NCI-H2227 treated with DMSO at 0.1 percent for 48 hours (cell line): ENCODE data around the gene KCND3.
"Not testable (repeated sequence)": the region's sequence is repeated elsewhere in the genome, so short reads cannot be mapped to it uniquely, and the experiment has no call there.

Source experiments
- DNase-seq: peaks from one replicate; lab custom pipeline; 2025; lab: John Stamatoyannopoulos, UW

KCND3 gene

DNA sequence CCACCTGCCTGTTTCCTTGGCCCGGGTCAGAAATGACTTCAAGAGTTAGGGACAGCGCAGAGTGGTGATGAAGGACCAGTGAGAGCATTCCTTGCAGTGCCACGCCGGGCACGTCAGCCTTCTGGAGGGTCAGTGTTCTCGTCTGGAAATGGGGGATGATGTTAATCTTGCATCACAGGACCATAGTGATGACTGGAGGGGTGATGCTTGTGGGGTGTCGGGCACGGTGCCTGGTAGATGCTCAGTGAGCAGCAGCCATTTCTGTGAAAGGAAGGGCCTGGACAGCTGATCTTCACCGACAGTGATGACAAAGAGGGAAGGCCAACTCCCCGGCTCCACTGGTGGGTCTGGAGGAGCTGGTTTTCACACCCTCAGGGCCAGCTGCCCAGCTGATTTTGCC is 177.6 kb downstream of the KCND3 start:
- DNase-seq: no peak

GRCh38 chr1:111805251-111805650 is 184.2 kb downstream of the KCND3 start:
- no peak for DNase-seq

- no peak for DNase-seq
These were observed 184.7 kb downstream of the KCND3 start for GRCh38 chr1:111804776-111805175.

- no peak for DNase-seq
These were observed 185.5 kb downstream of the KCND3 start for GRCh38 chr1:111803951-111804350.

- no peak for DNase-seq
These were observed 186.5 kb downstream of the KCND3 start for GRCh38 chr1:111802984-111803383.

DNA sequence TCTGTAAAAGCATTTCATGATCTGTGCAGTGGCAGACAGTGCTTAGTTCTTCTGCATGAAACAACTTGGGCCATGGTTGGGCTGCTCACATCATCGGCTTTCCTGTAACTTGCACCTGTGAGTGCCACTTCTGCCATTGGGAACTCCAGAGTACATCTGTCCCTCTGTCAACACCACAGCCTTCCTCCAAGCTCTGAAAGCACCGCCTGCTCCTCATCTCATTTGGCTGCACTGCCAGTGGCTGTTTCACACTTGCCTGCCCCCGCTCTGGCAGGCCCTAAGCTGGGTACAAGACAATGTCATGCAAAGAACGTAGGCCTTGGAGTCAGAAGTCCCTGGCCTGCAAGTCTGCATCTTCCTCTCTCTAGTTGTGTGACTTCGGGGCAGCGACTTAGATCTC is 187.4 kb downstream of the KCND3 start:
- DNase-seq: no peak

DNA sequence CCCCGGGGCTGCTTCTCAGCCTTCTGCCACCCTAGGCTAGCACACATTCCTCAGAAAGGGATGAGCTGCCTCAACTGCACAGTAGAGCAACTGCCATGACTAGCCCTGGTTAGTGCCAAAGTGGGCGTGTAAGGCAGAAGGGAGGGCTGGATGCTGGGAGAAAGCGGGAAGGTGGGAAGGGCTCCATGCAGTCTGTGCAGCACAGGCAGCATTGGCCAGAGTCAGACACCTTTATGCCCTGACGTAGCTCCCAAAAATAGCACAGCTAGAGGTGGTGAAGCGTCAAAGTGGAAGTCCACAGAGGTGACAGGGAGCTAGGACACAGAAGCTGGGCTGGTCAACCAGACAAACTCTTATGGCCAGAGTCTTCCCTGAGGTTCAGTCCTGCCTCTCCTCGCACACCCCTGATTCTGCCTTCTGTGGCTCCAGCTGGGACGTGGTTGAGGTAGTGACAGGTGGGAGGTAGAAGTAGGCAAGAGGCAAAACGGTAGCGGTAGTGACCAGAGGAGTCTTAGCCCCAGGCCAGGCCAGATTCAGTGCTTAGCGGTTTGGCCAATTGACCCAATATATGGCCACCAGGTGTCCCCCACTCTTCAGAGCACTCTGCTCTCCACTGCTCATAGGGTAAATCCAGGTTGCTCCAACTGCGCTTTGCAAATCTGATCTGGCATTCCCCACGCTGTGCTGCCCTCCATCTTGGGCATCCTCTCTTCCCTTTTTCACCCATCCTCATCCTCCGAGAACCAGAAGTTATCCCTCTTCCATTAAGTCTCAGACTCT is 188.2 kb downstream of the KCND3 start:
- DNase-seq: no peak

GRCh38 chr1:111799722-111800121 is 189.7 kb downstream of the KCND3 start:
- not testable (repeated sequence) for DNase-seq

DNA sequence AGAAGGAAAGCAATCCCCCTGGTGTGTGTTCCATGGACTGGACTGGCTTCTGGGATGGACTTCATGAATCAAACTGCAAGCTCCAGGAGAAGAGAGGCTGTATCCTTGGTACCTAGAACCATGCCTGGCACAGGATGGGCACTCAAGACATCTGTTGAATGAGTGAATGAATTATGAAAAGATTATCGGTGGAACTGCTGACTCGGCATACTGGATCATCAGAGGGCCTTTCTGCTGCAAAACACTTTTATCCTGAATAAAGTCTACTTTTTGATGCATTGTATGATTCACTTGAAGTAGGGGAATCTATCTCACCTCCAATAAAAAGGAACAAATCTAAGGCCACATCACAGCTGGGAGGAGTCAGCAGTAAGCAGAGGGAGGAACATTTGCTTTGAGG is 190.9 kb downstream of the KCND3 start:
- no peak for DNase-seq

GRCh38 chr1:111795401-111795800 is 194.1 kb downstream of the KCND3 start:
- DNase-seq: no peak

GRCh38 chr1:111793923-111794322 is 195.5 kb downstream of the KCND3 start:
- no peak for DNase-seq

DNA sequence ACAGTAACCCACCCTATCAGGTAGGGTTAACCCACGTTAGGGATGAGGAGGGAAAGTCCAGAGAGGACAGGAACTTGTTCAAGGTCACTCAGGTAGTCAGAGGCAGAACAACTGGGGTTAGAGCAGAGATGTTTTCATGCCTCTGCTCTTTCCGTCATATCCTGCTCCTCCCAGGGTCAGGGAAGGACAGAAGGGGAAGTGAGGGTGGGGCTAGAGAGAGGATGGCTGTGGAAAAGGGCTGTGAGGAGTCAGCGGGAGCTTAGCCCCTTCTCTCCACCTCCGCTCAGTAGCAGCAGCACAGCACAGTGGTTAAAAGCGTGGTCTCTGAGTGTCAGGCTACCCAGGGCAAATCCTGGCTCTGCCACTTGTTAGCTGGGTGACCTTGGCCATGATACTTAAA is 197.2 kb downstream of the KCND3 start:
- DNase-seq: no peak

GRCh38 chr1:111791776-111792175 is 197.7 kb downstream of the KCND3 start:
- DNase-seq: no peak

GRCh38 chr1:111789666-111790316 is 199.7 kb downstream of the KCND3 start:
- no peak for DNase-seq

GRCh38 chr1:111789142-111789541 is 200.3 kb downstream of the KCND3 start:
- no peak for DNase-seq

DNA sequence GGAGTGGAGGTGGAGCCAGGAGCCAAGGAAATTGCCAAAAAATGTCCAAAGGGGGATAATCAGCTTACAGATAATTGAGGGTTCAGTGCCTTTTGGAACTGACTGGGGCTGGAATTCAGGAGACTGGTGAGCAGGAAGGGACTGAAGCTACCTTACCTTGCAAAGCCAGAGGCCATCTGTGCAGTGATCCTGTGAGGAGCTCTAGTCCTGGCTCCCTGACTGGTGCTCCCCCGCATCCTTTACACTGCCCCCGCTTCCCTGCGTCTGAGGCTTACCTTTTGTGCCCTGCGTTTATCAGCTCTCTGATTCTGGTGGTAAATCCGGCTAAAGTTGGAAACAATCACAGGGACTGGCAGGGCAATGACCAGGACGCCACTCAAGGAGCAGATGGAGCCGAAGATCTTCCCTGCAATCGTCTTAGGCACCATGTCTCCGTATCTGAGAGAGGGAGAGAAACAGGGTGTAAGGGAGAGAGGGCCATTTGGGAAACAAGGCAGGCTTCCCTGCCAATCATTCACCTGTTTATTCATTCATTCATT is 202.7 kb downstream of the KCND3 start:
- no peak for DNase-seq

- DNase-seq: no peak
These were observed 205.1 kb downstream of the KCND3 start for GRCh38 chr1:111784273-111784901.

GRCh38 chr1:111779546-111779945 is 209.9 kb downstream of the KCND3 start:
- no peak for DNase-seq

DNA sequence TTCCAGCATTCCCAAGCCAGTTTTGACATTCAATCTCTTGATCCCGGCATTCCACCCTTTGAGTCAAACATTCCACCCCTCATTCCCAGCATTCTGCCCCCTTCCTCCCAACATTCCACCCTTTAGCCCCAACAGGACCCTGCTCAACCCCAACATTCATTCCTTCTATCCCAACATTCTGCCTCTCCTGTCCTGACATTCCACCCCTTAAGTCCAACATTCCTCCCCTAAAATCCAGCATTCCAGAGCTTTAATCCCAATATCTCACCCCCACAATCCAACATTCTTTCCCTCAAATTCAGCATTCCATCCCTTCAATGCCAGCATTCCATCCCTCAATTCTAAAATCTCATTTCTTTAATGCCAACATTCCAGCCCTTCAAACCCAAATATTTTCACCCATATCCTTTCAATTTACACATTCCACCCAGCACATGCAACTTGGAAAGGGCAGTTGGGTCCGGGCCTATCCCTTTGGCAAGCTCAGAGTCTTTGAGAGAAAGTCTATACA is 210.9 kb downstream of the KCND3 start:
- no peak for DNase-seq

GRCh38 chr1:111778066-111778465 is 211.4 kb downstream of the KCND3 start:
- DNase-seq: no peak

- no peak for DNase-seq
These were observed 212.2 kb downstream of the KCND3 start for GRCh38 chr1:111777301-111777700.

DNA sequence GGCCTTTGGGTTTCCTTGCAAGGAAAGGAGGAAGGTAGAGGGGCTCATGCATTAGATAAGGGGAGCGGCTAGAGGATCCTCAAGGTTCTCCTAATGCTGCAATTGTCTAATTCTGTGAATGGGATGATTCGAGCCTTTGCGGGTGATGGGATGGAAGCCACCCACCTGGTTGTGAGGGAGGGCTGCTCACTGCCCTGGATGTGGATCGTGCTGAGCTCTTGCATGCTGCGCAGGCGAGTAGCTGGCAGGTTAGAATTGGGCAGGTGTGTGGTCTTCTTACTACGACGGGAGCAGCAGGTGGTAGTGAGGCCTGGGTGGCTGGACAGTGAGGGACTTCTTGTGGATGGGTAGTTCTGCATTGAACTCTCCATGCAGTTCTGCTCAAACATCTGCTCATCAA is 212.6 kb downstream of the KCND3 start:
- DNase-seq: no peak

- DNase-seq: no peak
These were observed 213.1 kb downstream of the KCND3 start for GRCh38 chr1:111776391-111776790.
